NT2/D1 (cell line): Measurements from ENCODE around the gene KRTCAP2.

Experiments used
- YY1 ChIP-seq: IDR thresholded peaks from 2 replicates; pipeline ENCODE4 v1.6.1; 2011; ENCODE audit not compliant: insufficient read length, insufficient read depth
- ZNF274 ChIP-seq: IDR thresholded peaks from 2 replicates; pipeline ENCODE4 v1.6.1; 2011; ENCODE audit warnings: mild to moderate bottlenecking, low read depth, low read length

GRCh38 chr1:155179112-155180031 is 6.3 kb upstream of the KRTCAP2 start:
- TF ChIP-seq YY1 (no peak), ZNF274 (no peak)
